K562 (cell line): Measurements from ENCODE around the gene CAPN2. TPM values are rescaled to one million over a fixed set of nuclear protein-coding genes. Genes with fewer than 3 reads are reported as not detected.

Experiments
- ASH1L ChIP-seq: fragments of 450-650 bp; IDR thresholded peaks from 2 replicates; pipeline ENCODE4 v1.6.1; 2018; ENCODE audit warnings: borderline replicate concordance, mild to moderate bottlenecking, low read depth; ENCODE audit not compliant: partially characterized antibody
- ETV6 ChIP-seq, 3 experiments: fragments of 150-350 bp in 1 of 3; sonication (generic) in 1 of 3; formaldehyde crosslinking in 1 of 3; IDR thresholded peaks; 2 replicates each; pipeline versions ENCODE4 v1.6.1 to v1.8.0; 2014 to 2022; ENCODE audit warnings: borderline replicate concordance in 2 of 3, low read depth in 2 of 3, antibody characterized with exemption in 1 of 3, low read length in 1 of 3, mild to moderate bottlenecking in 1 of 3, missing genetic modification reagents in 1 of 3
- ILF3 ChIP-seq: fragments of 450-650 bp; IDR thresholded peaks from 2 replicates; pipeline ENCODE4 v1.6.1; 2018; ENCODE audit warnings: antibody characterized with exemption, mild to moderate bottlenecking, moderate library complexity, borderline replicate concordance
- ZNF696 ChIP-seq: fragments of 250-450 bp; sonication (Bioruptor Pico); conservative IDR thresholded peaks from 2 replicates; pipeline ENCODE4 v1.4.0; 2020; ENCODE audit warnings: mild to moderate bottlenecking, moderate library complexity
- ZNF79 ChIP-seq: fragments of 250-450 bp; sonication (Bioruptor Pico); IDR thresholded peaks from 2 replicates; pipeline ENCODE4 v1.4.0; 2020; ENCODE audit warnings: low read depth, mild to moderate bottlenecking, moderate library complexity
- polyA plus RNA-seq, 8 experiments: library from polyadenylated mRNA; depleted of rRNA in 4 of 8; stranded (reverse) in 5 of 8; unstranded in 3 of 8; fragments of >200 nt; fragmentation: Nextera tagmentation in 2 of 8; fragmentation: Illumina TruSeq in 1 of 8; extraction: Ambion mirVana in 2 of 8; extraction: Trizol in 1 of 8; gene quantifications; 2 replicates each; pipeline versions ENCODE4 v1.2.1 to v1.2.3, GENCODE V29; 2011 to 2014; ENCODE audit warnings: inconsistent platforms in 1 of 8, missing spikeins in 1 of 8
- total RNA-seq, 7 experiments: library from RNA; depleted of rRNA in 6 of 7; stranded (reverse); fragments of >200 nt in 6 of 7; fragmentation: Illumina TruSeq in 2 of 7; extraction: Trizol in 2 of 7; gene quantifications; 2 replicates each; pipeline versions ENCODE4 v1.2.1 to v1.2.3, GENCODE V29; 2011 to 2021; ENCODE audit warnings: low replicate concordance in 1 of 7
- TF ChIP-seq, protein P1 (sequence below), 2 experiments: fragments of 450-650 bp in 1 of 2; sonication (generic) in 1 of 2; formaldehyde crosslinking in 1 of 2; IDR thresholded peaks; 2 replicates each; pipeline versions ENCODE4 v1.7.1 to v1.9.0; 2016 to 2022; ENCODE audit warnings: inconsistent platforms in 1 of 2, mild to moderate bottlenecking in 1 of 2, missing genetic modification reagents in 1 of 2
- TF ChIP-seq, protein P2 (sequence below): fragments of 200-400 bp; formaldehyde crosslinking; IDR thresholded peaks from 2 replicates; pipeline ENCODE4 v1.6.1; 2017; ENCODE audit warnings: mild to moderate bottlenecking, low read depth, low read length, moderate library complexity
- TF ChIP-seq, protein P3 (sequence below): fragments of 250-450 bp; sonication (Bioruptor Pico); IDR thresholded peaks from 2 replicates; pipeline ENCODE4 v1.4.0; 2020; ENCODE audit warnings: borderline replicate concordance

Gene CAPN2
- total and polyA plus RNA-seq, 9 of the 15 experiments (the other 6 are each of a cell fraction or from before 2014, with no cell fraction given) = 24.6 to 157 (median 101) TPM

DNA sequence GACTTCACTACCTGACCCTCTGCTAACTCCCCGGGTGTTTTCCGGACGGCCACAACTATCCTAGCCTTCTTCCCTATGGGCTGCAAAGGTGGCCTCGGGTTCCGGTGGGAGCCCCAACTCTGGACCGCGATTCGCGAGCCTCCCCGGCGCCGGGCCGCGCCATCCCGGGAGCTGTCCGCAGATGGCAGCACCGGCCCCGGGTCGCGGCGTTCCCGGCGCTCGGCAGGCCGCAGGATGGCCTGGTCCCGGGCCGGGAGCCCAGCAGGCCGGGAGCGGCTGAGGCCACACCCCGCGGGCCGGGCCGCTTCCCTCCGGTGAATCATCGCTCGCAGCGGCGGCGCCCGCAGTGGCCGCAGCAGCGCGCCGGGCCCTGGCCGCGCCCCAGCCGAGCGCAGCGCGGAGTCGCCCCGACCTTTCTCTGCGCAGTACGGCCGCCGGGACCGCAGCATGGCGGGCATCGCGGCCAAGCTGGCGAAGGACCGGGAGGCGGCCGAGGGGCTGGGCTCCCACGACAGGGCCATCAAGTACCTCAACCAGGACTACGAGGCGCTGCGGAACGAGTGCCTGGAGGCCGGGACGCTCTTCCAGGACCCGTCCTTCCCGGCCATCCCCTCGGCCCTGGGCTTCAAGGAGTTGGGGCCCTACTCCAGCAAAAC is at the start of gene CAPN2 (continued):
- TF ChIP-seq ZNF79 (CRISPR knock-in tag) = no peak
- peak; percentile 88; the same call in 1 of the 2 replicates for TF ChIP-seq ILF3
- no peak for TF ChIP-seq ASH1L
- TF ChIP-seq, protein P1, sequence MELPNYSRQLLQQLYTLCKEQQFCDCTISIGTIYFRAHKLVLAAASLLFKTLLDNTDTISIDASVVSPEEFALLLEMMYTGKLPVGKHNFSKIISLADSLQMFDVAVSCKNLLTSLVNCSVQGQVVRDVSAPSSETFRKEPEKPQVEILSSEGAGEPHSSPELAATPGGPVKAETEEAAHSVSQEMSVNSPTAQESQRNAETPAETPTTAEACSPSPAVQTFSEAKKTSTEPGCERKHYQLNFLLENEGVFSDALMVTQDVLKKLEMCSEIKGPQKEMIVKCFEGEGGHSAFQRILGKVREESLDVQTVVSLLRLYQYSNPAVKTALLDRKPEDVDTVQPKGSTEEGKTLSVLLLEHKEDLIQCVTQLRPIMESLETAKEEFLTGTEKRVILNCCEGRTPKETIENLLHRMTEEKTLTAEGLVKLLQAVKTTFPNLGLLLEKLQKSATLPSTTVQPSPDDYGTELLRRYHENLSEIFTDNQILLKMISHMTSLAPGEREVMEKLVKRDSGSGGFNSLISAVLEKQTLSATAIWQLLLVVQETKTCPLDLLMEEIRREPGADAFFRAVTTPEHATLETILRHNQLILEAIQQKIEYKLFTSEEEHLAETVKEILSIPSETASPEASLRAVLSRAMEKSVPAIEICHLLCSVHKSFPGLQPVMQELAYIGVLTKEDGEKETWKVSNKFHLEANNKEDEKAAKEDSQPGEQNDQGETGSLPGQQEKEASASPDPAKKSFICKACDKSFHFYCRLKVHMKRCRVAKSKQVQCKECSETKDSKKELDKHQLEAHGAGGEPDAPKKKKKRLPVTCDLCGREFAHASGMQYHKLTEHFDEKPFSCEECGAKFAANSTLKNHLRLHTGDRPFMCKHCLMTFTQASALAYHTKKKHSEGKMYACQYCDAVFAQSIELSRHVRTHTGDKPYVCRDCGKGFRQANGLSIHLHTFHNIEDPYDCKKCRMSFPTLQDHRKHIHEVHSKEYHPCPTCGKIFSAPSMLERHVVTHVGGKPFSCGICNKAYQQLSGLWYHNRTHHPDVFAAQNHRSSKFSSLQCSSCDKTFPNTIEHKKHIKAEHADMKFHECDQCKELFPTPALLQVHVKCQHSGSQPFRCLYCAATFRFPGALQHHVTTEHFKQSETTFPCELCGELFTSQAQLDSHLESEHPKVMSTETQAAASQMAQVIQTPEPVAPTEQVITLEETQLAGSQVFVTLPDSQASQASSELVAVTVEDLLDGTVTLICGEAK (IDR thresholded peaks at IDR 0.05) = no peak
- TF ChIP-seq, protein P1 (CRISPR knock-in tag; IDR thresholded peaks at IDR 0.05) = no peak
- TF ChIP-seq ETV6 (IDR thresholded peaks at IDR 0.05; ENCODE audit: borderline replicate concordance in 1 of 2, low read depth in 2 of 2, low read length in 1 of 2) = no peak
- peak; percentile 75; the same call in 1 of the 2 replicates for TF ChIP-seq ETV6 (CRISPR knock-in tag; IDR thresholded peaks at IDR 0.05; ENCODE audit: borderline replicate concordance)
- no peak for TF ChIP-seq ZNF696 (CRISPR knock-in tag)
- TF ChIP-seq, protein P2, sequence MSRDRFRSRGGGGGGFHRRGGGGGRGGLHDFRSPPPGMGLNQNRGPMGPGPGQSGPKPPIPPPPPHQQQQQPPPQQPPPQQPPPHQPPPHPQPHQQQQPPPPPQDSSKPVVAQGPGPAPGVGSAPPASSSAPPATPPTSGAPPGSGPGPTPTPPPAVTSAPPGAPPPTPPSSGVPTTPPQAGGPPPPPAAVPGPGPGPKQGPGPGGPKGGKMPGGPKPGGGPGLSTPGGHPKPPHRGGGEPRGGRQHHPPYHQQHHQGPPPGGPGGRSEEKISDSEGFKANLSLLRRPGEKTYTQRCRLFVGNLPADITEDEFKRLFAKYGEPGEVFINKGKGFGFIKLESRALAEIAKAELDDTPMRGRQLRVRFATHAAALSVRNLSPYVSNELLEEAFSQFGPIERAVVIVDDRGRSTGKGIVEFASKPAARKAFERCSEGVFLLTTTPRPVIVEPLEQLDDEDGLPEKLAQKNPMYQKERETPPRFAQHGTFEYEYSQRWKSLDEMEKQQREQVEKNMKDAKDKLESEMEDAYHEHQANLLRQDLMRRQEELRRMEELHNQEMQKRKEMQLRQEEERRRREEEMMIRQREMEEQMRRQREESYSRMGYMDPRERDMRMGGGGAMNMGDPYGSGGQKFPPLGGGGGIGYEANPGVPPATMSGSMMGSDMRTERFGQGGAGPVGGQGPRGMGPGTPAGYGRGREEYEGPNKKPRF = no peak
- TF ChIP-seq, protein P3, sequence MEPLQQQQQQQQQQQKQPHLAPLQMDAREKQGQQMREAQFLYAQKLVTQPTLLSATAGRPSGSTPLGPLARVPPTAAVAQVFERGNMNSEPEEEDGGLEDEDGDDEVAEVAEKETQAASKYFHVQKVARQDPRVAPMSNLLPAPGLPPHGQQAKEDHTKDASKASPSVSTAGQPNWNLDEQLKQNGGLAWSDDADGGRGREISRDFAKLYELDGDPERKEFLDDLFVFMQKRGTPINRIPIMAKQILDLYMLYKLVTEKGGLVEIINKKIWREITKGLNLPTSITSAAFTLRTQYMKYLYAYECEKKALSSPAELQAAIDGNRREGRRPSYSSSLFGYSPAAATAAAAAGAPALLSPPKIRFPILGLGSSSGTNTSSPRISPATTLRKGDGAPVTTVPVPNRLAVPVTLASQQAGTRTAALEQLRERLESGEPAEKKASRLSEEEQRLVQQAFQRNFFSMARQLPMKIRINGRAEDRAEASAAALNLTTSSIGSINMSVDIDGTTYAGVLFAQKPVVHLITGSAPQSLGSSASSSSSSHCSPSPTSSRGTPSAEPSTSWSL (CRISPR knock-in tag) = no peak
